ENCODE results near the gene C13orf46. TPM values are rescaled to one million over a fixed set of nuclear protein-coding genes. Genes with fewer than 3 reads are reported as not detected.

Gene C13orf46
- total RNA-seq, 1 donor from 2014 or later, result not detected

- Histone ChIP-seq H3K9ac (no peak overlapping the region), H3K9me3 (ENCODE audit: low read depth) (no peaks in the 10 kb centered on the region), H3K4me1 (no peaks in the 10 kb centered on the region), H3K27me3 (no peaks in the 10 kb centered on the region), H3K27ac (no peak overlapping the region), H4K20me1 (ENCODE audit: low read depth) (no peaks in the 10 kb centered on the region), H3K4me3 (no peak overlapping the region), H2AFZ (replicated peaks) (no peak overlapping the region), H3K4me2 (no peak overlapping the region), H3K36me3 (no peaks in the 10 kb centered on the region), H3F3A (ENCODE audit: low read depth) (no peaks in the 10 kb centered on the region), H3K79me2 (ENCODE audit: low read depth) (no peaks in the 10 kb centered on the region)
- Mint-ChIP-seq H3K4me1 (peaks cover 3% of the 10 kb centered on the region), H3K27me3 (ENCODE audit: insufficient read depth, low read depth) (no peaks in the 10 kb centered on the region), H3K9me3 (no peaks in the 10 kb centered on the region), H3K4me3 (no peak overlapping the region), H3K36me3 (peaks cover 13% of the 10 kb centered on the region), H3K27ac (peak overlapping the region; percentile 52)
- TF ChIP-seq EZH2 (IDR thresholded peaks at IDR 0.05) (no peak), CTCF (IDR thresholded peaks at IDR 0.05) (no peak), EZH2phosphoT487 (IDR thresholded peaks at IDR 0.05) (no peak)
- no peak for DNase-seq (ENCODE audit: low spot score)
Observed at GRCh38 chr13:114011226-114011625, 37.4 kb upstream of the C13orf46 start.

GRCh38 chr13:114010401-114011101 is 36.7 kb upstream of the C13orf46 start:
- H3K27me3 ChIP-seq, result no peaks in the 10 kb centered on the region
- no peak overlapping the region for H2AFZ ChIP-seq (replicated peaks)
- no peak overlapping the region for H3K27ac ChIP-seq
- H3K27me3 Mint-ChIP-seq (ENCODE audit: insufficient read depth, low read depth), result no peaks in the 10 kb centered on the region
- H3K4me3 Mint-ChIP-seq, result no peak overlapping the region
- H3K4me1 Mint-ChIP-seq, result peaks cover 2% of the 10 kb centered on the region
- H3K9me3 ChIP-seq (ENCODE audit: low read depth), result no peaks in the 10 kb centered on the region
- no peaks in the 10 kb centered on the region for H3K4me1 ChIP-seq
- H3K79me2 ChIP-seq (ENCODE audit: low read depth), result no peaks in the 10 kb centered on the region
- H3K4me3 ChIP-seq, result no peak overlapping the region
- no peaks in the 10 kb centered on the region for H4K20me1 ChIP-seq (ENCODE audit: low read depth)
- no peaks in the 10 kb centered on the region for H3K36me3 ChIP-seq
- H3K27ac Mint-ChIP-seq, result peak overlapping the region; percentile 52
- H3K36me3 Mint-ChIP-seq, result peaks cover 12% of the 10 kb centered on the region
- no peaks in the 10 kb centered on the region for H3F3A ChIP-seq (ENCODE audit: low read depth)
- TF ChIP-seq EZH2phosphoT487 (IDR thresholded peaks at IDR 0.05), result no peak
- TF ChIP-seq CTCF (IDR thresholded peaks at IDR 0.05), result no peak
- TF ChIP-seq EZH2 (IDR thresholded peaks at IDR 0.05), result no peak
- H3K9me3 Mint-ChIP-seq, result no peaks in the 10 kb centered on the region
- H3K9ac ChIP-seq, result no peak overlapping the region
- DNase-seq (ENCODE audit: low spot score), result no peak
- no peak overlapping the region for H3K4me2 ChIP-seq

- H3K27ac ChIP-seq, result no peak overlapping the region
- Mint-ChIP-seq H3K36me3 (peaks cover 12% of the 10 kb centered on the region), H3K27ac (peak overlapping the region; percentile 72), H3K27me3 (ENCODE audit: insufficient read depth, low read depth) (no peaks in the 10 kb centered on the region), H3K4me3 (no peak overlapping the region), H3K4me1 (no peaks in the 10 kb centered on the region), H3K9me3 (no peaks in the 10 kb centered on the region)
- H3F3A ChIP-seq (ENCODE audit: low read depth), result no peaks in the 10 kb centered on the region
- H3K9me3 ChIP-seq (ENCODE audit: low read depth), result no peaks in the 10 kb centered on the region
- no peaks in the 10 kb centered on the region for H3K79me2 ChIP-seq (ENCODE audit: low read depth)
- H3K4me2 ChIP-seq, result no peak overlapping the region
- H3K4me3 ChIP-seq, result no peak overlapping the region
- no peak for DNase-seq (ENCODE audit: low spot score)
- H3K9ac ChIP-seq, result no peak overlapping the region
- TF ChIP-seq CTCF (IDR thresholded peaks at IDR 0.05), result no peak
- TF ChIP-seq EZH2 (IDR thresholded peaks at IDR 0.05), result no peak
- no peak for TF ChIP-seq EZH2phosphoT487 (IDR thresholded peaks at IDR 0.05)
- H3K4me1 ChIP-seq, result no peaks in the 10 kb centered on the region
- H3K36me3 ChIP-seq, result no peaks in the 10 kb centered on the region
- H4K20me1 ChIP-seq (ENCODE audit: low read depth), result no peaks in the 10 kb centered on the region
- no peaks in the 10 kb centered on the region for H3K27me3 ChIP-seq
- no peak overlapping the region for H2AFZ ChIP-seq (replicated peaks)
Observed at GRCh38 chr13:114009590-114010400, 35.9 kb upstream of the C13orf46 start.
